ENCODE data around the gene JAM2.
A peak's percentile ranks its signal among the peaks of the same experiment; 100 is the strongest.

The JAM2 gene

GRCh38 chr21:25722631-25723030 is 83.6 kb downstream of the JAM2 start:
- no peak for DNase-seq

GRCh38 chr21:25732091-25732760 is 93.2 kb downstream of the JAM2 start:
- no peak for DNase-seq

- DNase-seq, result no peak
Observed at GRCh38 chr21:25733859-25734653, 95.0 kb downstream of the JAM2 start.

- DNase-seq, result no peak
Observed at GRCh38 chr21:25734654-25734903, 95.5 kb downstream of the JAM2 start.

DNA sequence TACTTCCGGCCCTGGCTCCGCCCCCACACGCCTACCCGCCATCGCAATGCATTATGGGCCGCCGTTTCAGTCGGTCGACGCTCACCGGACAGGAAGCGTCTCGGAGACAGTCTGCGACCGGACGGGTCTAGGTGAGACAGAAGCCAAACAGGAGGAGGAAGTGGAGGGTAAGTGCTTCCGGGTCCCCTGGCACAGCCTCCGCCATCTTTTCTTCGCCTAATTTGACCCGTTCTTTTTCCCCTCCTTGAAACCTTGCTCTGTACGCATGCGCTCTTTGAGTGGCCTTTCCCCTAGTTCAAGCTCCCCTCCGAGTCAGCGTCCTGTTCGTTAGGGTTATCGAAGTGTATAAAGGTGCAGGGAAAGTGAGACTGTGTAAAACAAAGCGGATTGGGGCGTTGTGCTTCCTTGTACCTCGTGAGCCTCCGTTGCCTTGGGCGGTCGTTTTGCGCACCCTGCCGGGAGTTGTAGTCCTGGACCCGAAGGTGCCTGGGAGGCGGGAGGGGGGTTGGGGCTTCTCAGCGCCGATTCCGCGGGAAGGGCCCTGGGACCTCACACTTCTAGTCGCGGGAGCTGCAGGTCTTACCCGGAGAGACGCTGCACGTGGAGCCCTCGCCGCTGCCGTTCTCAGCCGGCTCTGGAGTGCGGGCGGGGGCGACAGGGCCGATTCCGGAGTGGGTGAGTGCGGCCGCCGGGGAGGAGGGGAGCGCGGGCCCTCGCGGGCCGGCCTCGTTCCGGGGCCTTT is 96.0 kb downstream of the JAM2 start, which contains the start of the genes ATP5PF and GABPA:
ATP5PF (minus strand) TSS at position 1 of the 742 bp plus-strand sequence. CDS start 5,110 bp downstream, outside the sequence.
GABPA (plus strand) TSS at position 69 of the 742 bp plus-strand sequence. CDS start 6,627 bp downstream, outside the sequence.
- peak; percentile 95 to 100 (median 97) for DNase-seq

- peak in 5 of 6 experiments; percentile 35 to 77 (median 53) for DNase-seq
Observed at GRCh38 chr21:25735646-25736597, 96.9 kb downstream of the JAM2 start.

DNA sequence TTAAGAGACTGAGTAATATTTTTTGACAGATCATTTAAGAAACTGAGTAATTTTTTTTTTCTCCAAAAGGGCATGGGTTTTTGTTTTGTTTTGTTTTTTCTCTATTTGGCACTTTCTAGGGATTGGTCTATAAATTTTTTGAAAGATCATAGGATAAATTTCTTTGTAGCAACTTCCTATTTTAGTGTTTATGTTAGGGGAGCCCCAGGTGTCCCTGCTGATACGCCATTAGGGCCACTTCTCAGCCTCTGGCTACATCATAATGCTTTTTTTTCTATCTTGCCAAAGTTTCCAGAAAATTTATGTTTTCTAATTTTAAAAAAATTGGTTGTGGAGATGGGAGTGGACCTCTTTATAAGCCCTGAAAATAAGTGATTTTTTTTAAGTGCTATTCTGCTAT is 98.4 kb downstream of the JAM2 start:
- DNase-seq, result no peak

- no peak for DNase-seq
Observed at GRCh38 chr21:25742900-25743299, 103.8 kb downstream of the JAM2 start.

DNA sequence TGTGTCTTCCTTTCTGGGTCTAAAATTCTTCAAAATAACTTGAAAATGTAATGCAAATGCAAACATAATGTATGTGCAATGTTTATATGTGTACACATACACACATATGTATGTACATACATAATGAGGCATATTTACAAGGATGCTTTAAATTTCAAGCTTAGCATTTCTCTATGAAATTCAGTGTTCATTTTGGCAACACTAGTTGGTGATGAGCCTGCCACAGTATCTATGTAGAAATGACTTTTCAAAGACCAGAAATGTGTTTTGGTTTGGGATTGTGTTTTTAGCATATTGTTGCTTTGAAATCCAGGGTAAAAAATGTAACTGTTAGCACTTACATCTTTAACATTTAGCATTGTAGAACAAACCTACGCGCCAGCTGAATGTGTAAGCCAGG is 105.8 kb downstream of the JAM2 start:
- no peak for DNase-seq

GRCh38 chr21:25750085-25750484 is 111.0 kb downstream of the JAM2 start:
- DNase-seq, result peak in 1 of 6 experiments; percentile 3

- no peak for DNase-seq
Observed at GRCh38 chr21:25752416-25752815, 113.4 kb downstream of the JAM2 start.

GRCh38 chr21:25756190-25756932 is 117.3 kb downstream of the JAM2 start:
- DNase-seq, result no peak

DNA sequence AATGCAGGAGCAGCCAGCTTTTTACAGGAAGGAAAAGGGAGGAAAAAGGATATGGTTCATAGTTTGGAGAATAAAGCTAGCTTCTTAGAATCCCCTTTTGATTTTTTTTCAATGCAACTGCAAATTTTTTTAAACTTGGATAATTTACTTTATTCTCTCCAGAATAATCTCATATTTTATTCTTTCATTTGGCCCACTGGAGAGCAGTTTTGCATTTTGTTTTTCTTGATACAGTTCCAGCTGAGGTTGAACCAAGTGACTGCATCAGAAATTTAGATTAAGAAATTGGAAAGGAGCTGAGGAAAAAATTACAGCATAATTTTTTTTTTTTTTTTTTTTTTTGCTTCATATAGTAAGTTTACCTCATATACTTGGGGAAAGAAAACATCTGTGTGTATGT is 118.5 kb downstream of the JAM2 start:
- DNase-seq, result no peak

GRCh38 chr21:25759573-25759972 is 120.5 kb downstream of the JAM2 start:
- DNase-seq, result no peak

GRCh38 chr21:25760061-25760460 is 121.0 kb downstream of the JAM2 start:
- no peak for DNase-seq

- DNase-seq, result no peak
Observed at GRCh38 chr21:25760677-25761076, 121.6 kb downstream of the JAM2 start.

- DNase-seq, result no peak
Observed at GRCh38 chr21:25764065-25764464, 125.0 kb downstream of the JAM2 start.

All from stimulated activated naive CD4-positive, alpha-beta T cell (primary cell).